Ovary (tissue), 3 donors: ENCODE results near the gene YPEL3.

Experiments used
- EP300 ChIP-seq: sonication (generic); formaldehyde crosslinking; IDR thresholded peaks from one replicate; pipeline ENCODE4 v1.6.1; 2017; ENCODE audit warnings: antibody characterized with exemption
- POLR2A ChIP-seq: fragments of 450-650 bp; IDR thresholded peaks from one replicate; pipeline ENCODE4 v1.6.1; 2017; ENCODE audit warnings: antibody characterized with exemption, mild to moderate bottlenecking, moderate library complexity
- TF ChIP-seq, protein P1 (sequence below), 3 donors: fragments of 450-650 bp in 2 of 3; fragments of 200-600 bp in 1 of 3; IDR thresholded peaks; one replicate each; pipeline versions ENCODE4 v1.5.1 to v1.8.0; 2016 to 2022; ENCODE audit warnings: antibody characterized with exemption in 3 of 3, mild to moderate bottlenecking in 1 of 3
- donor health status: DM: no; HTN: no; CAD: no.

- TF ChIP-seq, protein P1, sequence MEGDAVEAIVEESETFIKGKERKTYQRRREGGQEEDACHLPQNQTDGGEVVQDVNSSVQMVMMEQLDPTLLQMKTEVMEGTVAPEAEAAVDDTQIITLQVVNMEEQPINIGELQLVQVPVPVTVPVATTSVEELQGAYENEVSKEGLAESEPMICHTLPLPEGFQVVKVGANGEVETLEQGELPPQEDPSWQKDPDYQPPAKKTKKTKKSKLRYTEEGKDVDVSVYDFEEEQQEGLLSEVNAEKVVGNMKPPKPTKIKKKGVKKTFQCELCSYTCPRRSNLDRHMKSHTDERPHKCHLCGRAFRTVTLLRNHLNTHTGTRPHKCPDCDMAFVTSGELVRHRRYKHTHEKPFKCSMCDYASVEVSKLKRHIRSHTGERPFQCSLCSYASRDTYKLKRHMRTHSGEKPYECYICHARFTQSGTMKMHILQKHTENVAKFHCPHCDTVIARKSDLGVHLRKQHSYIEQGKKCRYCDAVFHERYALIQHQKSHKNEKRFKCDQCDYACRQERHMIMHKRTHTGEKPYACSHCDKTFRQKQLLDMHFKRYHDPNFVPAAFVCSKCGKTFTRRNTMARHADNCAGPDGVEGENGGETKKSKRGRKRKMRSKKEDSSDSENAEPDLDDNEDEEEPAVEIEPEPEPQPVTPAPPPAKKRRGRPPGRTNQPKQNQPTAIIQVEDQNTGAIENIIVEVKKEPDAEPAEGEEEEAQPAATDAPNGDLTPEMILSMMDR (IDR thresholded peaks at IDR 0.05): peak in 1 of 3 donors; percentile 61
- TF ChIP-seq POLR2A (no peak), EP300 (no peak)
Observed at GRCh38 chr16:30112197-30113030, 16.4 kb upstream of the YPEL3 start.
